ENCODE measurements around the gene STRN. TPM values are rescaled to one million over a fixed set of nuclear protein-coding genes. Genes with fewer than 3 reads are reported as not detected.

The STRN gene
- total RNA-seq, 6 experiments from 2014 or later: 6.2 to 10.6 (median 8.2) TPM

DNA sequence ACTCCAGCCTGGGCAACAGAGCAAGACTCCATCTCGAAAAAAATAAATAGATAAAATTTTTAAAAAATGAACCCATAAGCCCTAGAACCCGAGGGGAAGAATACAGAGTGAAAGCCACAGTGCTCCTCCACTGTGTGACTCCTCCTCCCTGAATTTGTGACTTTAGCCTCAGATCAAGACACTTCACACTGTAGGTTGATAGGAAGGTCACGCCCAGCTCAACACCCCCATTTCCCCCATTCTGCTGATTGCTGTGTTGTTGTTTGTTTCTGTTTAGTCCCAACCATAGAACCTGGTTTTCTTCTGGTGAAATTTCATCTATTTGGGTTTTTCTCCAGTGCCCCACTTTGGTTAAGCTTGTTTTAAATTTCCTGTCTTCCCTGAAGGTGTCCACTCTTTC is 167.6 kb downstream of the STRN start:
- H3K9me3 ChIP-seq: peaks cover 0 to 4% (median 0%) of the 10 kb centered on the region in 4 donors

GRCh38 chr2:36797324-36798070 is 168.8 kb downstream of the STRN start:
- intact Hi-C loops (cut with DNase I): no loop called here
- 36% methylated on average over 6 of the region's 6 CpGs for WGBS (ENCODE audit: insufficient coverage, low coverage, low lambda C conversion rate, missing lambda C conversion rate)
- Histone ChIP-seq H3K9me3 (peaks cover 0 to 4% (median 0%) of the 10 kb centered on the region in 4 donors), H3K27me3 (no peaks in the 10 kb centered on the region), H3K4me3 (no peak overlapping the region), H3K27ac (no peak overlapping the region), H3K4me1 (no peaks in the 10 kb centered on the region), H3K36me3 (no peaks in the 10 kb centered on the region)
- no peak for TF ChIP-seq POLR2A (IDR thresholded peaks at IDR 0.05)
- TF ChIP-seq, protein P1, sequence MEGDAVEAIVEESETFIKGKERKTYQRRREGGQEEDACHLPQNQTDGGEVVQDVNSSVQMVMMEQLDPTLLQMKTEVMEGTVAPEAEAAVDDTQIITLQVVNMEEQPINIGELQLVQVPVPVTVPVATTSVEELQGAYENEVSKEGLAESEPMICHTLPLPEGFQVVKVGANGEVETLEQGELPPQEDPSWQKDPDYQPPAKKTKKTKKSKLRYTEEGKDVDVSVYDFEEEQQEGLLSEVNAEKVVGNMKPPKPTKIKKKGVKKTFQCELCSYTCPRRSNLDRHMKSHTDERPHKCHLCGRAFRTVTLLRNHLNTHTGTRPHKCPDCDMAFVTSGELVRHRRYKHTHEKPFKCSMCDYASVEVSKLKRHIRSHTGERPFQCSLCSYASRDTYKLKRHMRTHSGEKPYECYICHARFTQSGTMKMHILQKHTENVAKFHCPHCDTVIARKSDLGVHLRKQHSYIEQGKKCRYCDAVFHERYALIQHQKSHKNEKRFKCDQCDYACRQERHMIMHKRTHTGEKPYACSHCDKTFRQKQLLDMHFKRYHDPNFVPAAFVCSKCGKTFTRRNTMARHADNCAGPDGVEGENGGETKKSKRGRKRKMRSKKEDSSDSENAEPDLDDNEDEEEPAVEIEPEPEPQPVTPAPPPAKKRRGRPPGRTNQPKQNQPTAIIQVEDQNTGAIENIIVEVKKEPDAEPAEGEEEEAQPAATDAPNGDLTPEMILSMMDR (IDR thresholded peaks at IDR 0.05): no peak
- ATAC-seq (no peak), DNase-seq (no peak)

More for the DNA sequence above, 167.6 kb downstream of the STRN start:
- no peak overlapping the region for H3K27ac ChIP-seq
- TF ChIP-seq, protein P1 (IDR thresholded peaks at IDR 0.05): no peak
- TF ChIP-seq POLR2A (IDR thresholded peaks at IDR 0.05): no peak
- H3K4me3 ChIP-seq: no peak overlapping the region
- 34% methylated on average over 2 of the region's 3 CpGs for WGBS (ENCODE audit: insufficient coverage, low coverage, low lambda C conversion rate, missing lambda C conversion rate)
- H3K4me1 ChIP-seq: no peaks in the 10 kb centered on the region
- H3K27me3 ChIP-seq: no peaks in the 10 kb centered on the region
- ATAC-seq (no peak), DNase-seq (no peak)
- intact Hi-C loops (cut with DNase I): no loop called here
- H3K36me3 ChIP-seq: no peaks in the 10 kb centered on the region

Small RNA genes lying within 50 kb of the gene (small RNA-seq; reads per million reads assigned to genes)
- gene RNU6-577P: 0 reads per million in 2 experiments

Other genes with a start within 250 kb of the STRN start
- 10 to 100 TPM in 3 of 6 experiments, 1 to 10 TPM in 3; 7.7 to 11.7 (median 9.2) TPM for gene HEATR5B, start 117.8 kb upstream of the STRN start, total RNA-seq
- gene GPATCH11, start 118.0 kb upstream of the STRN start, total RNA-seq: 1 to 10 TPM; 2.5 to 4.2 (median 3.4) TPM
- gene EIF2AK2, start 190.4 kb upstream of the STRN start, total RNA-seq: 10 to 100 TPM; 10.2 to 19.0 (median 13.3) TPM
- not detected for gene SULT6B1, start 222.1 kb upstream of the STRN start, total RNA-seq
- gene CEBPZOS, start 230.0 kb upstream of the STRN start, total RNA-seq: 10 to 100 TPM; 10.7 to 26.6 (median 18.1) TPM